Right atrium auricular region (tissue), 2 donors: ENCODE measurements around the gene TBX2. TPM values are rescaled to one million over a fixed set of nuclear protein-coding genes. Genes with fewer than 3 reads are reported as not detected.
"Not testable (repeated sequence)": the region's sequence is repeated elsewhere in the genome, so short reads cannot be mapped to it uniquely, and the experiment has no call there.

Source experiments
- DNase-seq: peaks from one replicate; pipeline ENCODE4 v3.0.0-alpha.2; 2019; ENCODE audit warnings: low spot score
- H3K27ac ChIP-seq, 2 donors: fragments of 200-600 bp; sonication (generic); 1 replicate in 1 of 2; 2 replicates in 1 of 2; pipeline ENCODE4 v1.5.1; 2016 to 2019
- H3K27me3 ChIP-seq, 2 donors: fragments of 200-600 bp; sonication (generic); one replicate each; pipeline versions ENCODE4 v1.5.1 to v1.6.0; 2017 to 2019
- H3K36me3 ChIP-seq: fragments of 200-600 bp; sonication (generic); one replicate; pipeline ENCODE4 v1.5.1; 2016
- H3K4me1 ChIP-seq, 2 donors: fragments of 200-600 bp; sonication (generic); one replicate each; pipeline versions ENCODE4 v1.5.1 to v1.6.0; 2017 to 2019
- H3K4me3 ChIP-seq, 2 donors: fragments of 200-600 bp; sonication (generic); 1 replicate in 1 of 2; 2 replicates in 1 of 2; pipeline ENCODE4 v1.5.1; 2017 to 2019; ENCODE audit warnings: mild to moderate bottlenecking in 1 of 2, moderate library complexity in 1 of 2
- H3K9me3 ChIP-seq, 2 donors: fragments of 200-600 bp; sonication (generic); one replicate each; pipeline ENCODE4 v1.5.1; 2019
- total RNA-seq, 2 donors: library from RNA; depleted of rRNA; stranded (reverse); fragments of >200 nt; gene quantifications; one replicate each; pipeline ENCODE4 v1.1.0, GENCODE V29; 2016
- TF ChIP-seq, protein P1 (sequence below), 2 donors: fragments of 200-600 bp; sonication (generic); IDR thresholded peaks; one replicate each; pipeline ENCODE4 v1.5.1; 2019; ENCODE audit warnings: antibody characterized with exemption in 2 of 2

TBX2 gene
- total RNA-seq, 2 donors from 2014 or later = 4.3 to 6.9 TPM

DNA sequence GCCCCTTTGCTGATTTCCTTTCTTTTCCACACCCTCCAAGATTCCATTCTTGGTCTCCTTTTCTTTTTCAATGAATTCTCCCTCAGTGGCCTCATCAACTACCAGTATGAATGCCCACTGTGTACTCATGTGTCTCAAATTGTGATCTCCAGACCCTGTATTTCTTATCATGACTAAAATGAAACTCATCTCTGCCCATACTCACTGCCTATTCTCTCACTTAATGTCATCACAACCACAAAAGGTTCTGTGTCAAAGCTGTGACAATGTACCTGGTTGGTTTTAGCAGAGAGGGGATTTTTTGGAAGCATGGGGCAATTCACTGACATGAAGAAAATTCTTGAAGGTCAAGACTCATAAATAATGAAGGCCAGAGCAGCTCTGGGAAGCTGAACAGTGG is 41.1 kb downstream of the TBX2 start:
- Histone ChIP-seq H3K36me3 (no peaks in the 10 kb centered on the region), H3K27me3 (no peaks in the 10 kb centered on the region), H3K4me1 (no peaks in the 10 kb centered on the region), H3K27ac (no peak overlapping the region), H3K9me3 (peaks cover 0 to 33% of the 10 kb centered on the region in 2 donors), H3K4me3 (no peak overlapping the region)
- TF ChIP-seq, protein P1, sequence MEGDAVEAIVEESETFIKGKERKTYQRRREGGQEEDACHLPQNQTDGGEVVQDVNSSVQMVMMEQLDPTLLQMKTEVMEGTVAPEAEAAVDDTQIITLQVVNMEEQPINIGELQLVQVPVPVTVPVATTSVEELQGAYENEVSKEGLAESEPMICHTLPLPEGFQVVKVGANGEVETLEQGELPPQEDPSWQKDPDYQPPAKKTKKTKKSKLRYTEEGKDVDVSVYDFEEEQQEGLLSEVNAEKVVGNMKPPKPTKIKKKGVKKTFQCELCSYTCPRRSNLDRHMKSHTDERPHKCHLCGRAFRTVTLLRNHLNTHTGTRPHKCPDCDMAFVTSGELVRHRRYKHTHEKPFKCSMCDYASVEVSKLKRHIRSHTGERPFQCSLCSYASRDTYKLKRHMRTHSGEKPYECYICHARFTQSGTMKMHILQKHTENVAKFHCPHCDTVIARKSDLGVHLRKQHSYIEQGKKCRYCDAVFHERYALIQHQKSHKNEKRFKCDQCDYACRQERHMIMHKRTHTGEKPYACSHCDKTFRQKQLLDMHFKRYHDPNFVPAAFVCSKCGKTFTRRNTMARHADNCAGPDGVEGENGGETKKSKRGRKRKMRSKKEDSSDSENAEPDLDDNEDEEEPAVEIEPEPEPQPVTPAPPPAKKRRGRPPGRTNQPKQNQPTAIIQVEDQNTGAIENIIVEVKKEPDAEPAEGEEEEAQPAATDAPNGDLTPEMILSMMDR (IDR thresholded peaks at IDR 0.05) = no peak
- no peak for DNase-seq

DNA sequence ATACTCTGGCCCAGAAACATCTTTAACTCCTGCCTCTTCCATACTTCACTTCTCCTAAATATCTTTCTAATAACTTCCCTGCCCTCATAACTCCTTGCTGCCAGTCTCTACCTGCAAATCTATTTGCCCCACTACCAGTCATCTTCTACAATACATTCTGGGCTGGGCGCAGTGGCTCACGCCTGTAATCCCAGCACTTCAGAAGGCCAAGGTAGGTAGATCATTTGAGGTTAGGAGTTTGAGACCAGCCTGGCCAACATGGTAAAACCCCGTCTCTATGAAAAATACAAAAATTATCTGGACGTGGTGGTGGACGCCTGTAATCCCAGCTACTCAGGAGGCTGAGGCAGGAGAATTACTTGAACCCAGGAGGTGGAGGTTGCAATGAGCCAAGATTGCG is 41.9 kb downstream of the TBX2 start:
- DNase-seq, H3K36me3 ChIP-seq, H3K4me1 ChIP-seq, H3K27ac ChIP-seq, H3K4me3 ChIP-seq, H3K27me3 ChIP-seq: not testable (repeated sequence)
- H3K9me3 ChIP-seq = peaks cover 0 to 25% of the 10 kb centered on the region in 2 donors

DNA sequence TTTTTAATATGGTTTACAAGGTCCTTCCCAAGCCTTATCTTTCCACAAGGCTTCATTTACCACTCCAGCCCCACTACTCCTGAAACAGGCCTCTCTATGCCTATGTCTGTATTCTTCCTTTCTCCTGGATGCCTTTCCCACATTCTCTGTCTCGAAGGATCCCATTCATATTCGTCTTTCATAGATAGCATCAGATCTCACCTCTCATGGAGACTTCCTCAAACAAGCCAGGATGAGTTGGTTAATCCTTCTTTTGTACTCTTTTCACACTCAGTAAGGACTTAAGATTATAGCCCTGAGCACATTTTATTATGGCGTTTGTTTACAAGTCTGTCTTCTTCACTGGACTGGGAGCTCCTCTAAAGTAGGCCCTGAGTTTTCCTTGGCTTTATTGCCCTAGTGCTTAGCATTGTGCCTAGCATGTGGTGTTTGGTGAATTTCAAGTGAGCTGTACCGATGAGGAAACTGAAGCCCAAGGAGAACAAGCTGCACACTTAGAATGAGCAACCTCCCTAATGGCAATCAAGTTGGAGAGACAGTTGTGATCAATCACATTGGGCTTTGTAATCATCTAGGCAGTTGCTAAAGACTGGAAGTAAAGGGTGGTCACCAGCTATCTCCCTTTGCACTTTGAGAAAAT is 42.6 kb downstream of the TBX2 start:
- peaks cover 0 to 17% of the 10 kb centered on the region in 2 donors for H3K9me3 ChIP-seq
- no peak for DNase-seq
- TF ChIP-seq, protein P1 (IDR thresholded peaks at IDR 0.05) = no peak
- H3K4me1 ChIP-seq = no peaks in the 10 kb centered on the region
- no peaks in the 10 kb centered on the region for H3K27me3 ChIP-seq
- H3K27ac ChIP-seq = no peak overlapping the region
- no peak overlapping the region for H3K4me3 ChIP-seq
- no peaks in the 10 kb centered on the region for H3K36me3 ChIP-seq

DNA sequence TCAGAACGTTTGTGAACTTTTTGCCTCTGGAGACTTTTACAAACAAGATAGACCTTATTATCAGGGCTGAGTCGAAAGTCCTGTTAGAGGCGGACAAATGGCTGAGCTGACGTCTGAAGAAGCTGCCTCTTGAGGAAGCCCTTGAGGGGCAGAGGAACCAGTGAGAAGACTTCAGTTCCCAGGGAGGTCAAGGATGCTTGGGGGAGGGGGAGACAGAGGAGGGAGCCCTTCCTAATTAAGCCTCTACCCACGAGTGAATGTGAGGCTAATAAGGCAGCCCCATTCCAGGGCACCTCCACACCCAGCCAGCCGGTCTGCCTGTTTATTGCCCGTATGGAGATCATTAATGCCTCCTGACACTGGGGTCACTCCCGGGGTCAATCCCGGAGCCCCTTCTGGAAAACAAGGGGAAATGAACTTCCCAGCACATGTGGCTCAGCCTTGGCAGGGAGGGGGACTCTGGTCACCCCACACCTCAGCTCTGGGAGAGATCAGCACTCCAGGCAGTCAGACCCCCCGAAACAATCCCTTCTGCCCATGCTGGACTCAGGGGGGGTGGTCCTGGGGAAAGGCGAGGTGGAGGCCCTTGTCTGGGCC is 43.3 kb downstream of the TBX2 start:
- Histone ChIP-seq H3K36me3 (no peaks in the 10 kb centered on the region), H3K27me3 (no peaks in the 10 kb centered on the region), H3K4me3 (no peak overlapping the region), H3K4me1 (no peaks in the 10 kb centered on the region), H3K27ac (no peak overlapping the region), H3K9me3 (peaks cover 0 to 10% of the 10 kb centered on the region in 2 donors)
- TF ChIP-seq, protein P1 (IDR thresholded peaks at IDR 0.05) = no peak
- no peak for DNase-seq

DNA sequence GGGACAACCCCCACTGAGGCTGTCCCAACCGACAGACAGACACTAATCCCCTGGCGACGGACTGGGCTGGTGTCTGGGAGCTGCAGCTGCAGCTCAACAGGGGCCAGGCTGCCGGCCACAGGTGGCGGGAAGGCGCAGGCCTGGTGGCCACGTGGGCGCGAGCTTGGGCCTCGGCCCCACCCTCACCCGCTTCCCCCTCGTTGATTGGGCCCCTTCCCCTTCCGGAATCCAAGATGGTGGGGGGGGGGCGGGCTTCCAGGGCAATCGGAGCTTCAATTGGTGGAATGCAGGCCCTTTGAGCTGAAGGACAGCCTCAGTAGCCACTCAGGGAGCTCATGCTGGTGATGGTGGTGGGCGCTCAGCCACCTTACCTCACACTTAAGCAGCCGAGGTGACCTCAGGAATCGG is 43.8 kb downstream of the TBX2 start:
- no peaks in the 10 kb centered on the region for H3K4me1 ChIP-seq
- H3K27me3 ChIP-seq = no peaks in the 10 kb centered on the region
- no peaks in the 10 kb centered on the region for H3K36me3 ChIP-seq
- no peak overlapping the region for H3K27ac ChIP-seq
- no peak overlapping the region for H3K4me3 ChIP-seq
- peaks cover 0 to 5% of the 10 kb centered on the region in 2 donors for H3K9me3 ChIP-seq
- no peak for DNase-seq
- TF ChIP-seq, protein P1 (IDR thresholded peaks at IDR 0.05) = no peak

DNA sequence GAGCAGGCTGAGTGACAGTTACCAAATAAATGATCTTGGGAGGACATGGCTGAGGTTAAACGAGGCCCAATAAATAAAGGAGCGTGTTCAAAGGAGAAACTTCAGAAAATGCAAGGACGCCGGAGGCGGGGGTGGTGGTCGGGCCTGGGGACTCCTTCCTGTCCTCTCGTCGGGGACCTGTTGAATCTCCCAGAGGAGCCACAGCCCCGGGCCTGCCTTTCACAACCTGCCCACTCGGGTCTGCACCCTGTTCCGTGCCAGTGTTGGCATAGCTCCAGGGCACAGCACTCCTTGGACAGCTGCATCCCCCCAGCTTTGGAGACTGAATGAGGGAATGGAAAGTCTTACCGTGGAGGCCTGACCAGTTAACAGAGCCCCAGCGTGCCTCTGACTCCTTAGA is 44.4 kb downstream of the TBX2 start:
- no peaks in the 10 kb centered on the region for H3K27me3 ChIP-seq
- TF ChIP-seq, protein P1 (IDR thresholded peaks at IDR 0.05) = no peak
- H3K36me3 ChIP-seq = no peaks in the 10 kb centered on the region
- no peak overlapping the region for H3K27ac ChIP-seq
- no peak for DNase-seq
- no peaks in the 10 kb centered on the region for H3K4me1 ChIP-seq
- peaks cover 0 to 5% of the 10 kb centered on the region in 2 donors for H3K9me3 ChIP-seq
- no peak overlapping the region for H3K4me3 ChIP-seq
